Activated naive CD4-positive, alpha-beta T cell treated with Interleukin-2 at 50 U/mL for 16 hours (primary cell): ENCODE measurements around the gene PCDH9.

Experiments
- DNase-seq: peaks from one replicate; pipeline ENCODE4 v3.0.0-alpha.2; 2020

Gene PCDH9

DNA sequence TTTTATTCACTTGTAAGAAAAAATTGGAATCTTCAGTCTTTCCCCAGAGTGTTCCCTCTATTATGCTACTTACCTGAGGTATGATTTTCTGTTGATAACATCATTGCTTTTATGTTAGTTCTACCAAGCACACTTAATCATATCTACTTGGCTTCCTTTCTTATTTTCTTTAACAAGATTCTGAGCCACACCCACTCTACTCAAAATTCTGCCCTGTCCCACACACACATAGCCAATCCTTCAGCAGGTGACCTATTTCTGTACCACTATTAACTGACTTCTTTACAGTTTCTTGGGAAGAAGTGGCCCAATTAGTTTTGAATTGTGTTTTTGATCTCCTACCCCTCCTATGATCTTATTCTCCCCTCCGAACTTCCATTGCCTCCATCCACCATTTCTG, 215.7 kb downstream of the PCDH9 start:
- DNase-seq: no peak

DNA sequence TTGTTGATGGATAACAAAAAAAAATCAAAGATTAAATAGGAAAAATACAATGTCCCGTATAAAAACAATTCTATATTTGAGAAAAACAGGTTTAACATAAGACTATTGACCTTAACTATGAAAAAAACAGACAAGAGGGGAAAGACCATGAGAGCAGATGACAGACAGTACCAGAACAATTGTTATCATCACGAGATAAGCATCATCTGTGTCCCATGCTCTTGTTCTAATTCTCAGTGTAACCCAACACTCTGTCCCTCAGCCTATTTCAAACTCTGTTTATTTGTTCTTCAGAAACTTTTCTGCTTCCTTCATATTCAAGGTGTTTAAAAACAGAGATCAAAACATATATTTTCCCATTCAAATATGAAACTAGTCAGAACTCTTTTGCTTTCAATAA, 216.4 kb downstream of the PCDH9 start:
- no peak for DNase-seq

DNA sequence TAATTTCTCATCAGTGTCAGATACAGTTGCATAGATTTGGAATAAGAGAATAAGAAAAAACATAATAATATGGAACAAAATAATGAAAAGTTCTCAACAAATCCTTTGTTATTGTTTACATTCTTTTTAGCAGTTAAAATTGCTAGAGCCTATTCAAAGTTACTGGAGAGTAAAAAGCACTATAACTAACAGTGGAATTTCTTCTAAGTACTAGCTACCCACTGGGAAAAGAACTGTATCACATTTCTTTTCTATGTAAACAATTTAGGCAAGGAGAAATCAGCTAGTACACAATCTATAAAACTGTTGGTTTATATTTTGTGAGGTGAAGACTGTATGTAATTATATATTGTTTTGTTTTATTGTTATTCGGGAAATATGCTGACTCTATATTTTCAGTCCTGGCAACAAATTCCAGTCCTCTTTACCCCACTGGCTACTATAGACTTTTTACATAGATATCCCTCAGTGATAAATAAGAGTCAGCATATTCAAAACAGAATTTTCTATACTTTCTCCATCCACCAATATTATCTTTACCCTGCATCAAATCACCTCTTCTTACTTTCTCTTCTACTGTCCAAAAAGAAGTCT, 222.0 kb downstream of the PCDH9 start:
- no peak for DNase-seq

DNA sequence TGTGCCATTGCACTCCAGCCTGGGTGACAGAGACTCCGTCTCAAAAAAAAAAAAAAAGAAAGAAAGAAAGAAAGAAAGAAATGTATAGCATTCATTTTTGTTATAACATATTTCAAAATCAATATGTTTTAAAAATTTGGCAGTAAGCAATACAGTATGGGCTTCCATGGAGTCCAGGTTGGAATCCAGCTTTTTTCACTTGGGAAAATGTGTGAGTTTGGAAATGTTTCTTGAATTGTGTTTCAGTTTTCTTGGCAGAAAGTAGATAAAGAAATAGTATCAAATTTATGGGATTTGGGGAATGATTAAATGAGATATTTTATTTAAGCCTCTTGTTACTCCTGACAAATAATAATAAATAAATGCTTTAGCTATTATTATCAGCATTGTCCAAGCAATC, 225.6 kb downstream of the PCDH9 start:
- DNase-seq: no peak

DNA sequence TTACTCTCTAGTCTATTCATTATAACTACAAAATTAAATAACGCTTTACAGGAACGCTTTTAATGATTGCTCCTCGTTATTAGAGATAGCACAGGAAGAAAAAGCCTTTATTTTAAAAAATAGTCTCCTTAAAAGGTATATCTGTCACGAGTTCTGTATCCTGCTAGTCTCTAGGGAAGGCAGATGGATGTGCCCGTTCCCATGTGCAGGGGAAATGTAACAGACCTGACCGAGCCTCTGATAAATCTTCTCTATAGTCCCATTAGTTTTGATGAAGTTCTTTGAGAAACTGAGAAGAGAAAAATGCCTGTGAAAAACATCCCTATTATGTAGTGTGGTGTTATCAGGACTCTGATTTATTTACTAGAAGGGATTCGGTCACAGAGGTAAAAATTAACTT, 226.4 kb downstream of the PCDH9 start:
- no peak for DNase-seq

DNA sequence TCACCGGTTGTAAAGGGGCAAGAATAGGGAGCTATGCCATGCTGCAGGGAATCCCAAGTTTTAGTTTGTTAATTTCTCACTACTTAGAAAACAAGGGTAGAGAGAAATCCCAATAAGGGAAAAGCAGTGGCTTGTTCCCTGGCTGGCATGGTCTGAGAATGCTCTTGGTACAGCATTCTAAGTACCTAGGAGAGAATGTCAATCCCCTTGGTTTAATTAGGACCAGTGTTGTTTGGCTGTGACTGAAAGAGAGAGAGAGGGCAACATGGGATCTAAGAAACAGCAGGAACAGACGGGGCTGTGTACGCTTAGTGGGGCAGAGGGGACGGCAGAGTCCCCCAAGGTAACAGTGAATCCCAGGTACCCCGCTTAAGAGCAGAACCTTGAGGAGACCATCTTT, 228.8 kb downstream of the PCDH9 start:
- DNase-seq: no peak

DNA sequence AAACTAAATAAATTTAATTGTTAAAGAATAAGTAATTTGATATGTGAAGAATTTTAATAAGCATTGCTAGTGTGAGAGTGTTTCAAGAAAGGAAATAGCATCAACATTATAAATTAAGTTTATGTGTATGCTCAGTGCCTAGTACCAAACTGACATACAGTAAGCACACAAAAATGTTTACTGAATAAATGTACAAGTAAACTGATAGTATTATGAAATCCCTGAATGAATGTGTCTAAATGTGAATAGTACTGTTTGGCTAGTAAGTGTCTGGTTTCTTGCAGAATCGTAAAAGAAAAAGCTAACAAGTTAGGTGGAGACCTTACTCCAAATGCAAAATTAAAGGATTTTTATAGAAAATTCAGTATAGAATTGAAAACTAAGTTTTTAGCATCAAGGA, 233.6 kb downstream of the PCDH9 start:
- DNase-seq: no peak

DNA sequence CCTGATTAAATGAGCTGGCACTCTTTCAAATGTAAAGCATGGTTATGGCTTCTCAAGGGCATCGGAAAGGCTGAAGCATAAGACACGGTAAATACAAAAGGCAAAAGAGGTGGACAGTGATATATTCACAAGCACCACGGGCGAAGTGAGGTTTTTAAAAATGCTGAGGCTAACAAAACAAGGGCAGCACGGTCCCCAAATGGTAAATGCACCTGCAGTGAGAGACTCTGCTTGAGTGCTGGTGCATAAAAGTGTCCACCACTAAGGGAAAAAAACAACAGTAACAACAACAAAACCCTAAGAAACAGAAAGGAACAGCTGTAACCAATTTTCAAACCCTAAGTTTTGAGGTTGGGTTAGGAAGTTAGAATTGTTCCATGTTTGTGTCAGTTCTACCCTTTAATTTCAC, 234.9 kb downstream of the PCDH9 start:
- DNase-seq: no peak

DNA sequence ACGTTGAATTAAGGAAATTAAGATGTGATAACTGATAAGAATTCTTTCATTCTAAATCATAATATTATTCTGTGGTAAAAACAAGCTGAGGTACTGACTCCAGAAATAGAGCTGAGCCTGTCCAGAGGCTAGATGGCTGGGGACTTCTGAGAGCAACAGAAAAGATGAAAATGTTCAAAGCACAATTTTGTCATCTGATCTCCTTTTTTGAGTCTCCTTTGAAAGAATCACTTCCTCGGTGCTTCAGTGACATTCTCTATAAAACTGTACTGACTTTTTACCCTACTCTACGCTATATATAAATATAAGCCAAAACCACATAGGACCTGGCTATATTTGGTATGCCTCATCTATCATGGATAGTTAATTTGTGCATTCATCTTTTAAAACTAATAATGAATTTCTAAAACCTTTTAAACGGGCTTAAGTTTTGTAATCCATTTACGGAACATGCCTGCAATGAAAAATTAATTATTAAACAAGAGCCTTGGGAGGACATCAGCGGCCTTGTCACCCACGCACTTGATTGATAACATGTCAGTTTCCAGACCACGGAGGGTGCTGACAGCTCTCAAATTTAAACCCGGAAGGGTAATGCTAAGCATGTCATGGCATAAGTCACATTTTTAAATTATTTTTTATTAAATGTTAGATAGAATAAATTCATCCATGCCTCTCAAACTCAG, 235.5 kb downstream of the PCDH9 start:
- no peak for DNase-seq

DNA sequence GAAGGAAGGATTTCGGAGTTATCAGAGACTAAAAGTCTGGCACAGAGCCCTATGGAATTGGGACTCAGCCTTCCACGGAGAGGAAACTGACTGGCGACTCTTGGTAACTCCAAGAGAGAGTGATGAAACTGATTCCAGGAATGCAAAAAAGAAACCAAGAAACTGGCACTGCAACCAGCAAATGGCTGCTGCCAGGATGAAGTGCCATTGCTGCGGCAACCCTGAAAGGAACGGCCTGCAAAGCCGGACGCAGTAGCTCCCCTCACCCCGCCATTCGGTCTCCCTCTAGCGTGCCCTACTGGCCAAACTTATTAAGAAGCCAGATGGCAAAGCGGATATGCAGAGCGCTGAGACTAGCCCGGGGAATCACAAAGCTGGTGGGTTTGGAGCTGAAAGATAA, 236.0 kb downstream of the PCDH9 start:
- no peak for DNase-seq

DNA sequence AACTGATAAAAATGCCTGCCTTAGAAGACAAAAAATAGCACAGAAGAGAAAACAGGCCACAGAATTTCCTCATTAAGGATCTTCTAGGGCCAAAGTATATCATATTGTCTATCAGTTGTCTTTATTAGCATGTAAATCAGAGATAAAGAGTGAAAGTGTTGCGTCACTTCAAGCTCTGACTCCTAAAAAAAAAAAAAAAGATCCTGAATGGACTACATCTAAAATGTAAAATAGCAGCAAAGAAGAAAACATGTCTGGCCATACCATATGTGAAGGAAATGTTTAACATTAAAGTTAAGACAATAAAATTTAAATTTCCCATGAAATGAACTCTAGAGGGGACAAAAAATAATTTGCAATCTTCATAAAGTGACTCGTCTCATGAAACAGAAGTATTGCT, 237.4 kb downstream of the PCDH9 start:
- DNase-seq: no peak

DNA sequence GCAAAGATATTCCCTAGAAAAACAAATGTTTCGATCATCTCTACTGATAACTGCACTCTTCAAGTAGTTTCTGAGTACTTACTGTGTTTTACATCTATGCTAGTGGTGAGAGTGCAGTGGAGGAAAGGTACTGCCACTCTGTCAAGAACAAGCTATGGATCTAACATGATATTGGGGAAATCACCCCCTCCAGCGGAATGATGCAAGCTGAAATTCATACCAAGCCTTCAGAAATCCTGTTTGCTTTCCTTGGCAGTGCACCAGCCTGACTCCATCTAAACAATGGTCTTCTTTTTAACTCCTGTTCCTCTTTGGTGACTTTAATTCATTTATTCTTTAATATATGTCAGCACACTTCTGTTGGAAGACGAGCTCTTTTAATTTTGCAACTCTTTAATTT, 238.0 kb downstream of the PCDH9 start:
- no peak for DNase-seq

DNA sequence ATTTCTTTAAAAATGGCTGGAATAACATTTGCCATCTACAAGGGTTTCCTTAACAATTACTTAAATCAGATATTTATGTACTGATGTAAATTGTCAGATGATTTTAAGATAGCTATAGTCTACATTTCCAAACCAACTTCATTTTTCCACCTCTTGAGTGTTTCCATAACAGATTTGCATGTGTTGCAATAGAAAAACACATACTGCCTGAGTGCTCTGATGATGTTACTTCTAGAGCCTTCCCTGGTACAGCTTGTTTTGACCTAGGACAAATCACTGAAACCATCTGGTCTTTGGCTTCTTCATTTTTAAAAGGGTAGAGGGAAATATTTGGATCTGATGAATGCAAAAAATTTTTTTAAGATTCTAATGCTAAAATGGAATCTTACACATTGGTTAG, 245.9 kb downstream of the PCDH9 start:
- no peak for DNase-seq

DNA sequence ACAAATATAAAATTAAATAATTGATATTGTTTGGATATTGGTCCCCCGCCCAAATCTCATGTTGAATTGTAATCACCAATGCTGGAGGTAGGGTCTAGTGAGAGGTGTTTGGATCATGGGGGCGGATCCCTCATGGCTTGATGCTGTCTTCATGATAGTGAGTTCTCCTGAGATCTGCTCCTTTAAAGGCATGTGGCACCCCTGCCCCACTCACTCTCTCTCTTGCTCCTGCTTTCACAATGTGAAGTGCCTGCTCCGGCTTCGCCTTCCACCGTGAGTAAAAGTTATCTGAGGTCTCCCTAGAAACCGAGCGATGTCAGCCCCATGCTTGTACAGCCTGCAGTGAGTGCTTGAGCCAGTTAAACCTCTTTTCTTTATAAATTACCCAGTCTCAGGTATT, 248.2 kb downstream of the PCDH9 start:
- no peak for DNase-seq

DNA sequence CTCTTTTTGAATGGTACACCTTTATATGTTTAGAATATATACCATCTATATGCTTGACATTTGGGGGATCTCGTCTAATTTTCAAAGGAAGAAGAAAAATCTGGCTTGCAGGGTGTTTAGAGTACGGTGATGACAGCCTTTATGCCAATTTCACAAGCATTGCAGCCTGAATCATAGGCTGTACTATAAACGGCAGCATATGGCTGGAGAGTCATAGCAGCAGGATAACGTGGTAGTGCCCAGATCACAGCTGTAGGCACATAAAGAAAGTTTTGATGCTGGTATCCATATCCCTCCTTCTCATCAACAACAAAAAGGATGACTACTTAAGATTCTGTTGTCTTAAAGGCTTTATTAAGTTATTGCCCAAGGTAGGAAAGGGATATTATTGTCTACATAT, 253.0 kb downstream of the PCDH9 start:
- no peak for DNase-seq

DNA sequence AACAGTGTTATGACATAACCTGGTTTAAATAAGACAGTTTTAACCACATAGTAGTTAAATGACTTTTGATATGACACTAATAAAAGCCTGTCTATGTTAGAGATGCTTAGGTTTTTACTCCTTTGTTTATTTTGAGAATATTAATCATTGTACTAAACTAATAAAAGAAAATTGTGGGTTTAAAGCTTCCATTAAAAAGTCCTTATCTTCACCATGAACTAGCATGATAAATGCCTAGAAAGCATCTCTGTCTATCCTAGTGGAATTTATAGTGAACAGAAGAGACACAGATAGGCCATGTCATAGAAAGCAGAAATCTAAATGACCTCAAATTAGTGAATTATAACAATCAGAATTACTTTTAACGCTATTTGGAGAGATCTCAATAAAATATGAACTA, 255.2 kb downstream of the PCDH9 start:
- DNase-seq: no peak

DNA sequence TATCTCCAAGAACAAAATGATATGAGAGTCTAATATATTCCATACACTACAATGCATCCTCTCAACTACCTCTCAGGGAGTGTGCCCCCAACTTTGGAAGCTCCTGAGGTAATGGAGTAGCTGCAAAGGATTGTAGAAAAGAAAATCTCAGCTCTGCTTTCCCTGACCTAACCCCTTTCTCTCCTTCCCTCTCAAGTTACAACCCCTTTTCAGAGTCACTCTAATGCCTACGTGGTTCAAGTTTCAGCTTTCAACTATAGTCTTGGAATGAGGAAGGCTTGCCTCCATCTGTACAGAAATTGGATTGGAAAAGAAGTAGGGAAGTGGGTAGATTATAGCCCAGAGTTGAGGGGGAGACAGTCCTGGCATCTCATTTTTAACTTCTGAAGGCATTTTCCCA, 256.0 kb downstream of the PCDH9 start:
- no peak for DNase-seq

DNA sequence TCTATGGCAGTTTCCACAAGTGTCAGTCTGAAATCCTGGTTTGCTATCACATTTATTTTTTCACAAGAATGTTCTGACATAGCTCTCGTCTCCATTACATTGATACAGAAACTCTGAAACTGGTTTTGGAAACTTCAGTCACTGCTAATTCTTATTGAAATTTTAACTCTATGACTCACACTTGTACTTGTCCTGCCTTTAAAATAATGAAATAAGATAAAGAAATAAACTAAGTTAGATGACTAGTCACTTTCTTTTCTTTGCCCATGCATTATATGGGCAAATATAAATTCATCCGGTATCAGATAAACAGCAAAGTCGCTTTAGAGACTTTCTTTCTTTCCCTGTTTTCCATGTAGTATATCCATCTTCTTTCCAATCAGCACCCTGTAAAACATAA, 257.5 kb downstream of the PCDH9 start:
- DNase-seq: no peak

DNA sequence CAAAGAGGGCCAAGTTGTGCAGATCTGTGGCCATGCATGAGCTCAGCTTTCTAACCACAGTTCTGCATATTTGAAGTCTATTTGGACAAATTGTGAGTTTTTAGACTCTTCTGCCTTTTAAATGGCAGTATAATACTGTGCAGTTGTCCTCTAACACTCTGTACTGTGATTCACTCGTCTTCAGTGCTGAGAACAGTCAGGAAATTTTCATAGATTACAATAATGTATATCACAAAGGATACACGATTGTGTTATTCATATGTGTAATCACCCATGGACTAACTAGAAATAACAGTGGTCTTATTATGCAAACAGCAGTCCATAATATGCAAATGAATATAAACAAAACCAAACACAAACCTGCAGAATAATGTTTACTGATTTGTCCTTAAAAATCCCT, 259.1 kb downstream of the PCDH9 start:
- DNase-seq: no peak

DNA sequence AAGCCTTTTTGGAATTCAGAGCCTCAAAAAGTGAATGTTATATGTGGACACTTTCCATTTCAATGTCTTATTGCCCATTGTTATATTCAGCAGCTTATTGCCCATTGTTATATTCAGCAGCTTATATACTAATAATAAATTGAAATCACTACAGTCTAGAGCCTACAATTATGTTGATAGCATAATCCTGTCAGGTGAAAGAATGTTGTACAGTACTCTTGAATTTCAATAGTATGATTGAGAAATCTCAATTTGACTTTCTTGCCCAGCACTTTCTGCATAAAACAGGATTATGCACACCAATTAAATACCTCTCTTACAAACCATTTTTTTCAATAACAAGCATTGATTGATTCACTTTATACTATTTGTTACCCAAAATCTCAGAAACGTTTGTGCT, 260.8 kb downstream of the PCDH9 start:
- no peak for DNase-seq

DNA sequence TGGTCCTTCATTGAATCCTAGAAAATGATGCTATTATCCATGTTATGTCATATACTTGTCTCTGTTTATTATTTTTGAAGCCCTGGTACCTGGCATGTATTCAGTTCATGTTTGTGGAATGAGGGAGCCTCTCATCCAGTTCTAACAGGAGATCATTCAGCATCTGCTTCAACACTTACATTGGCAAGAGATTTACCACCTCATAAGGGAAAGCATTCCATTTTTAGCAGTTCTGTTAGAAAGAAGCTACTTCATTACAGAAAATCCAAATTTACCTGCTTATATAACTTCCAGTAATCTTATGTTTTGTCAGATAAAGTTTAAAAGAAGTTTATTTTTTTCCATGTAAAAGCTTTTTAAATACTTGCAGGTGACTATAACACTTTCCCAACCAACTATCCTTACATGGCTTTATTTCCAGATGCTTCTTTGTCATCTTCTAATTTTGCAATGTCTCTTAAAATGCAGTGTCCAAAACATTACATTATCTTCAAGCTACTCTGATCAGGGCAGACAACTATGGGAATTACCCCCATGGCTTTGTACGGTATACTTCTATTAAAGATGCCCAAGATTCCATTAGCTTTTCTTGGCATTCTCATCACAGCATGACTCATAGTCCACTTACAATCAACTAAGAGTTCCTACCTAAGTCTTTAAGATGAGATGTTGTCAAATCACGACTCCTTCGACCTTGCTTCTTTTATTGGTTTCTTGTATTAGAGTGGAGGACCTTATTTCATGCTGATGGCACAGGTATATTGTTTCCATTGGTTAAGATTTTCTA, 262.1 kb downstream of the PCDH9 start:
- no peak for DNase-seq

DNA sequence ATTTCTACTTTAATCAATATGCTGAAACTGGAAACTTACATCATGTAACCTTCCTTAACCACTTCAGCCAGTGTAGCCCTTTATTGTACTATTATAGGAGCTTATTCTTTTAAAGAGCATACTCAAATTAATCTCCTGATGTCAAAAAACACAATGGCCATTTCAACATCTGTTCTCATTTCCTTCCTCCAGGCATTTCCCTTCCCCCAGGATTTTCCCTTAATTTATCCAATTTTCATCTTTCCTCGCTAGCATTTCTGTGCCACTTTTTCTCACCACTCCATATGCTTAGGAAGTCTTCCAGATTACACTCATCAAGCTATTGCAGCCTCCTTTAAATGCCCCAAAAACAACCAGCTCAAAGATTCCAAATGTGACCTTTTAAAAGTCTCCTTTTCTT, 265.0 kb downstream of the PCDH9 start:
- DNase-seq: no peak

DNA sequence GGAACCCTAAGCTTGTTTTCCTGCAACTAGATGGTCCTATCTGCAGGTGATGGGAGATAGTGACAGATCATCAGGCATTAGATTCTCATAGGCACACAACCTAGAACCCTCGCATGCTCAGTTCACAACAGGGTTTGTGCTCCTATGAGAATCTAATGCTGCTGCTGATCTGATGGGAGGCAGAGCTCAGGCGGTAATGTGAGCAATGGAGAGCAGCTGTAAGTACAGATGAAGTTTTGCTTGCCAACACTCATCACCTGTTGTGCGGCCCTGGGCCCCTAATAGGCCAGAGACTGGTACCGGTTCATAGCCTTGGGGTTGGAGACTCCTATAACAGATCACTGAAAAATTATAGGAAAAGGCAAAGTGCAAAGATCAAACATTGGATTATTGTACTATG, 267.2 kb downstream of the PCDH9 start:
- no peak for DNase-seq

DNA sequence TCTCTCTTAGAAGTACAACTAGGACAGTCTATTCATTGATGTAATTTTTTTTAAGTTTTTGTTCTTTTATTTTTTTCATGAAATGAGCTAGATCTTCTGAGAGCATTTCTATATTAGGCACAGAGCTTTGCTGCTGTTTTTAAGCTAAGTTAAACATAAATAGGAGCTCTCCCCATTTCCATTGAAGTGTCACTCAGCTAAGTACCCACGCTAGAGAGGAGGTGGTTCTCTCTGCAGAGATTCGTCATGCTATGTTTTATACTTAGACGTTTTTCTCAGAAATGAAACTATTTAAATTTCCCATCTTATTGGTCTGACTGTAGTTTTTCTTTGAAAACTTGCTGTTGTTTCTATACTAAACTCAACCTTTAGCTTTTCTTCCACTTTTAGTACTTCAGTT, 271.5 kb downstream of the PCDH9 start:
- no peak for DNase-seq

DNA sequence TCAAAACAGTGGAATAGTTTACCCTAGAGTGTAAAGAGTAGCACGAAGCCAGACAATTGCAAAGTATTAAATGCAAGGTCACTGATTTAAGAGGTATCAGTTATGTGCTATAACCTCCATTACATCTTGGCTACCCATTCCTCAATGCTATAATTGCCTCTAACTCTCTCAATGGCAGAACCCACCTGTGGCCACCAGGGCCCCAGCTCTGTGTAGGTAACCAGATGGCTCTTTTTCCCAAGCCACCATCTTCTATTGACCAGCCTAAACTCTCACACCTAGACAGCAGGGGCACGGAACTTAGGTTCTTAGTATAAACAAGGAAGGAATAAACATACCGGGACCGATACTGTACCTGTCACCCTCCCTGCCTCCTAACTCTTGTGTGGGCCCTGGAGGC, 277.6 kb downstream of the PCDH9 start:
- DNase-seq: no peak
